Measurements from ENCODE around the gene LVRN. TPM values are rescaled to one million over a fixed set of nuclear protein-coding genes. Genes with fewer than 3 reads are reported as not detected.

LVRN gene
- total RNA-seq, 4 donors from 2014 or later: 0.31 to 2.9 (median 2.1) TPM; not detected in 1

DNA sequence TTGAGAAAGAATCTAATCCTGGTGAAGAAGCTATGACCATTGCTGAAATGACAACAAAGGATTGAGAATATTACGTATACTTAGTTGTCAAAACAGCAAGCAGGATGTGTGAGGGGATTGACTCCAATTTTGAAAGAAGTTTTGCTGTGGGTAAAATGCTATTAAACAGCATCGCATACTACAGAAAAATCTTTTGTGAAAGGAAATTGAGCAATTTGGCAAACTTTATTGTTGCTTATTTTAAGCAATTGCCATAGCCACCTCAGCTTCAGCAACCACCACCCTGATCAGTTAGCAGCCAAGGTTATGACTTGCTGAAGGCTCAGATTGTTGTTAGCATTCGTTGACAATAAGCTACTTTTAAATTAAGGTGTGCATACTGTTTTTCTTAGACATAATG lies 47.5 kb downstream of the LVRN start:
- H3K36me3 ChIP-seq: no peaks in the 10 kb centered on the region
- WGBS, 2 donors: 63 to 68% methylated on average over 3 of the region's 3 CpGs
- no peaks in the 10 kb centered on the region for H3K9me3 ChIP-seq
- no peak overlapping the region for H3K27ac ChIP-seq
- DNase-seq: no peak
- H3K4me1 ChIP-seq: no peaks in the 10 kb centered on the region
- H3K4me3 ChIP-seq: no peak overlapping the region
- TF ChIP-seq POLR2A (IDR thresholded peaks at IDR 0.05): no peak
- TF ChIP-seq, protein P1, sequence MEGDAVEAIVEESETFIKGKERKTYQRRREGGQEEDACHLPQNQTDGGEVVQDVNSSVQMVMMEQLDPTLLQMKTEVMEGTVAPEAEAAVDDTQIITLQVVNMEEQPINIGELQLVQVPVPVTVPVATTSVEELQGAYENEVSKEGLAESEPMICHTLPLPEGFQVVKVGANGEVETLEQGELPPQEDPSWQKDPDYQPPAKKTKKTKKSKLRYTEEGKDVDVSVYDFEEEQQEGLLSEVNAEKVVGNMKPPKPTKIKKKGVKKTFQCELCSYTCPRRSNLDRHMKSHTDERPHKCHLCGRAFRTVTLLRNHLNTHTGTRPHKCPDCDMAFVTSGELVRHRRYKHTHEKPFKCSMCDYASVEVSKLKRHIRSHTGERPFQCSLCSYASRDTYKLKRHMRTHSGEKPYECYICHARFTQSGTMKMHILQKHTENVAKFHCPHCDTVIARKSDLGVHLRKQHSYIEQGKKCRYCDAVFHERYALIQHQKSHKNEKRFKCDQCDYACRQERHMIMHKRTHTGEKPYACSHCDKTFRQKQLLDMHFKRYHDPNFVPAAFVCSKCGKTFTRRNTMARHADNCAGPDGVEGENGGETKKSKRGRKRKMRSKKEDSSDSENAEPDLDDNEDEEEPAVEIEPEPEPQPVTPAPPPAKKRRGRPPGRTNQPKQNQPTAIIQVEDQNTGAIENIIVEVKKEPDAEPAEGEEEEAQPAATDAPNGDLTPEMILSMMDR (IDR thresholded peaks at IDR 0.05): no peak
- intact Hi-C loops (cut with DNase I): no loop called here
- H3K27me3 ChIP-seq: no peaks in the 10 kb centered on the region

DNA sequence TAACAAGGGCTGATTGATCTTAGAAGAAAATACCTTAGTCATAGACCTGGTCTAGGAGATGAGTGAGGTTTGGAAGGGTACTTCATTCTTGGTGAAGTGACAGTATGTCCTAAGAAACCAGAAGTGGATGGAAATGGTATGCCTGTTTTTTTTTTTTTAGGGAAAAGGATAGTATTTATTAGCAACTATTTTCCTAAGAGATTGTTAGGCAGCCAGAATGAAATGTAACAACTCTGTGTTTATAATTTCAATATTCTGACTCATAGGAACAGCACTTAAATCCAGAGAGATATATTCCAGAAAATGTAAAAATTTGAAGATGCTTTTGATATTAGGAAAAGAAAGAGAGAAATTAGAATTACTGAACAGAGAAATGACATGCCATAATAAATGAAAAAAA lies 48.8 kb downstream of the LVRN start:
- intact Hi-C loops (cut with DNase I): no loop called here
- no peaks in the 10 kb centered on the region for H3K36me3 ChIP-seq
- no peak for TF ChIP-seq POLR2A (IDR thresholded peaks at IDR 0.05)
- TF ChIP-seq, protein P1 (IDR thresholded peaks at IDR 0.05): no peak
- no peaks in the 10 kb centered on the region for H3K4me1 ChIP-seq
- no peak overlapping the region for H3K4me3 ChIP-seq
- no peaks in the 10 kb centered on the region for H3K27me3 ChIP-seq
- H3K27ac ChIP-seq: no peak overlapping the region
- H3K9me3 ChIP-seq: no peaks in the 10 kb centered on the region
- no peak for DNase-seq

DNA sequence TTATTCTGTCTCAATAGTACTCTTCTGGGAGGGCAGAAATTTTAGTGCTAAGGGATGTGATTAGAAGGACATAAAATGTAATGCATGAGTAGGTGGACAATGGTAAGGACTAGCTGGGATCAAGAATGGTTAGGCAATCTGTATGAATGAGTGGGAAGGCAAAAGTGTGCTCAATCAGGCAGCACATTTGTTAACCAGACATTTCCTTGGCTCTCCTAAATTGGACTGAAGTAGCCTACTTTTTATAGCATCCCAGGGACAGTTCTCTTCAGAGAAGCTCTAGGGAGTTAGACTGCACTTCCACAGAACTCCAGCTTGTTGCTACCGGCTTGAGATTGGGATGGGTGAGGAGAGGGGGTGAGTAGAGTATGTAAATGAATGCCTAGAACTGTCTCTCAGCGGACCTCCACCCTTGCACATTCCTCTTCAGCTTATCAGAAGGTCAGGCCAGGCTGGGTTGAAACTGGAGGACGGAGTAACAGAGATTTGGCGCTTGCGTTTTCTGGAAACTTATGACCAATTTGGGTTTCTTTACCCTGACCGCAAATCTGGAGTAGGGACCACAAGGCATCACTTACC lies 51.0 kb downstream of the LVRN start:
- peak overlapping the region in 2 of 4 donors; percentile 37 to 52 for H3K27ac ChIP-seq
- H3K4me3 ChIP-seq: no peak overlapping the region
- no peaks in the 10 kb centered on the region for H3K36me3 ChIP-seq
- H3K4me1 ChIP-seq: no peaks in the 10 kb centered on the region
- TF ChIP-seq POLR2A (IDR thresholded peaks at IDR 0.05): no peak
- WGBS, 2 donors: 55 to 68% methylated on average over 6 of the region's 6 CpGs
- no peak for DNase-seq
- intact Hi-C loops (cut with DNase I): no loop called here
- H3K27me3 ChIP-seq: no peaks in the 10 kb centered on the region
- no peaks in the 10 kb centered on the region for H3K9me3 ChIP-seq

DNA sequence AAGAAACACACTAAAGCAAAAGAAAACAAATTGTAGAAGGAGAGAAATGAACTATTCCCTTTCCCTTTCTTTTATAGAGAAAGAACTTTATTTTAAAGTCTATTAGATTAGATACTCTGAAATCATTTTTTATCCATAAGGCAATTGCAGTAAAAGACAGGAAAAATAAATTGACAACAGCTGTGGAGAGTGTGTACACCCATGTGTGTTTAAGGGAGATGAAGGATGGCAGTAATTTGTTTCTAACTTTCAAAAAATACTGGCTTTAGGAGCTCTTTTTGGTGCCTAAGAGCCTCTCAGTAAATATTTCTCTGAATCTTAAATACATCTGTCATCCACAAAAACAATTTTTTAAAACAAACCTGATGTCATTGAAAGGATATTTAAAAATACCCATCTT lies 51.7 kb downstream of the LVRN start:
- no peak overlapping the region for H3K4me3 ChIP-seq
- no peaks in the 10 kb centered on the region for H3K9me3 ChIP-seq
- peak overlapping the region in 2 of 4 donors; percentile 37 to 52 for H3K27ac ChIP-seq
- H3K27me3 ChIP-seq: no peaks in the 10 kb centered on the region
- no peaks in the 10 kb centered on the region for H3K36me3 ChIP-seq
- DNase-seq: no peak
- no peak for TF ChIP-seq POLR2A (IDR thresholded peaks at IDR 0.05)
- TF ChIP-seq, protein P1 (IDR thresholded peaks at IDR 0.05): no peak
- intact Hi-C loops (cut with DNase I): no loop called here
- no peaks in the 10 kb centered on the region for H3K4me1 ChIP-seq

DNA sequence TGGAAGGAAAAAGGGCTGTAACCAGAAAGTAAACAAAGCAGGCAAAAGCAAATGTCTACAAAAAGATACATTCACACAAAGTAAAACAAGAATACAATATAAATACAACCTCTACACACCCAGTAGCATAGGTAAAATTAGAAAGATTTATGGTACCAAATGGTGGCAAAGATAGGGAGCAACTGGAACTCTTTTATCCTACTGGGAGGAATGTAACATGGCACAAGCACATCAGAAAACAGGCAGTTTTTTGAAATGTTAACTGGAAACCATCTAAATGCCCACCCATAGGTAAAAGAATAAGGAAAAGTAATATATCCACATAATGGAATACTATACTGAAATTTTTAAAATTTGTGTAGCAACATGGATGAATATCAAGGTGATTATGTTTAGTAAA lies 61.3 kb downstream of the LVRN start:
- Histone ChIP-seq H3K36me3 (no peaks in the 10 kb centered on the region), H3K4me1 (no peaks in the 10 kb centered on the region), H3K9me3 (no peaks in the 10 kb centered on the region), H3K4me3 (no peak overlapping the region), H3K27me3 (no peaks in the 10 kb centered on the region), H3K27ac (no peak overlapping the region)
- DNase-seq: no peak
- intact Hi-C loops (cut with DNase I): no loop called here
- TF ChIP-seq POLR2A (IDR thresholded peaks at IDR 0.05): no peak
- TF ChIP-seq, protein P1 (IDR thresholded peaks at IDR 0.05): no peak

DNA sequence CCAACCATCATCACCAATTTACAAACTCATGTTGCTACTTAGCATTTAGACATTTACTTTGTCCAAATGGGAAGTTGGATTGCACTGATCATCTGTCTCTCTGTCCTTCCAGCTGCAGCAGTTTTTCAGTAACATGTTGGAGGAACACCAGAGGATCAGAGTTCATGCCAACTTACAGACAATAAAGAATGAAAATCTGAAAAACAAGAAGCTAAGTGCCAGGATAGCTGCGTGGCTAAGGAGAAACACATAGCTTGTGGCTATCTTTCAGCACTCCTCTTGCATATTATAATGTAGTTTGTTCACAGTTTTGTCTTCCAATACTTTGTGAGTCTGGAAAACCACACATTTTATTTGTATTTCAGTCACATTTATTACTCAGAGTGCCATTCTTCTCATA lies 63.6 kb downstream of the LVRN start:
- 50% methylated on average over 1 of the region's 1 CpG for WGBS, 2 donors
- no peak for TF ChIP-seq POLR2A (IDR thresholded peaks at IDR 0.05)
- TF ChIP-seq, protein P1 (IDR thresholded peaks at IDR 0.05): no peak
- intact Hi-C loops (cut with DNase I): no loop called here

More for the DNA sequence above, 63.6 kb downstream of the LVRN start:
- DNase-seq: no peak
- H3K9me3 ChIP-seq: no peaks in the 10 kb centered on the region
- H3K36me3 ChIP-seq: no peaks in the 10 kb centered on the region
- H3K4me1 ChIP-seq: no peaks in the 10 kb centered on the region
- no peak overlapping the region for H3K4me3 ChIP-seq
- H3K27ac ChIP-seq: no peak overlapping the region
- H3K27me3 ChIP-seq: no peaks in the 10 kb centered on the region
